ENCODE data around the gene UGT1A4. TPM values are rescaled to one million over a fixed set of nuclear protein-coding genes. Genes with fewer than 3 reads are reported as not detected.
A peak's percentile ranks its signal among the peaks of the same experiment; 100 is the strongest.

UGT1A4 gene
- total and polyA plus RNA-seq, 9 of the 15 experiments (the other 6 are each of a cell fraction or from before 2014, with no cell fraction given): not detected

DNA sequence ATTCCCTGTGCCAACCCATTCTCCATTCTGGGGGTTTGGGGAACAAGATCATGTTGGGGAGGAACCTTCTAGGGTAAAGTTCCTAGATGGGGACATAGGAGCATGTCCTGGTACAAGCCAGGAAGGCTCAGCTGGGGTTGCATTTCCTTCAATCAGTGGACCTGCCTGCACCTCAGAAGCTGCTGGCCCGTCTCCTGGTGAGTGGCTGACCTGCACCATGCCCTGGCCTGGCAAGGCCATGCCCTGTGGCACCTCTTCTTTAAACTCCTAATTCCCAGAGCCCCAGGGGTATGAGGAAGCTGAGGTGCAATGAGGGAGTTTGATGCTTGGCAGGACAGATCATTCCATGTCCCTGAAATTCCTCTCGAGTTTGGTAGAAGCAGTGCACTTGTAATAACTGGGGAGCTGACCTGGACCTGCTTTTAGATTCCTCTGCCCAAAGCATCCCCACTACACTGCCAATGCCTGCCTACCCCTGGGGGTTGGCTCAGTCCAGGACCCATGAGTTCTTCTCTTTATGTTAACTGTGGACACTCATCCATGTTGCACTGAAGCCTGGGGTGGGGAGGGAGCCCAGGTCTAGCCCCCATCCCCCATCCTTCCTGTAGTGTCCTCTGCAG is 84.9 kb downstream of the UGT1A4 start:
- Histone ChIP-seq H4K20me1 (replicated peaks; ENCODE audit: control insufficient read depth, insufficient read depth, low read length) (no peaks in the 10 kb centered on the region), H3K79me2 (ENCODE audit: control insufficient read depth, insufficient read depth, low read length) (no peaks in the 10 kb centered on the region), H3K36me3 (ENCODE audit: control insufficient read depth, insufficient read depth, low read length) (no peaks in the 10 kb centered on the region), H3K9me3 (replicated peaks; ENCODE audit: control insufficient read depth, insufficient read depth, low read depth, low read length) (no peaks in the 10 kb centered on the region), H3K9me1 (ENCODE audit: control insufficient read depth, insufficient read depth, low read length) (no peaks in the 10 kb centered on the region), H3K4me1 (replicated peaks in 1 of 2; ENCODE audit: control insufficient read depth in 2 of 2, insufficient read depth in 2 of 2, low read length in 2 of 2) (no peaks in the 10 kb centered on the region; a peak in 1 of 5 replicates), H3K9ac (ENCODE audit: insufficient read depth in 1 of 2, low read depth in 2 of 2, low read length in 2 of 2) (no peak overlapping the region), H2AFZ (ENCODE audit: low read depth, low read length) (no peak overlapping the region), H3K4me2 (ENCODE audit: insufficient read depth, low read length) (no peak overlapping the region), H3K27ac (ENCODE audit: extremely low read depth, low read depth, low read length) (no peak overlapping the region), H3K27me3 (ENCODE audit: control insufficient read depth in 2 of 2, insufficient read depth in 2 of 2, low read length in 2 of 2) (peaks cover 0 to 18% of the 10 kb centered on the region in 2 experiments; a peak in 2 of 5 replicates), H3K4me3 (no peak overlapping the region)
- in situ Hi-C loops (cut with MboI): no loop called here
- ATAC-seq (no peak), FAIRE-seq (no peak), DNase-seq (ENCODE audit: extremely low read depth in 1 of 4, low spot score in 3 of 4) (no peak)
- CTCF ChIA-PET (ENCODE audit: low intra/inter-chr PET ratio): no interaction called here
- 0% methylated on average over 1 of the region's 2 CpGs for WGBS (ENCODE audit: insufficient coverage, low coverage, missing lambda C conversion rate)
- intact Hi-C loops (cut with micrococcal nuclease): no loop called here
- BruUV-seq (replicated peaks): no TSS peak
- TF ChIP-seq MYNN (IDR thresholded peaks at IDR 0.05) (no peak), MYNN (CRISPR knock-in tag; IDR thresholded peaks at IDR 0.05) (no peak), FOXK1 (CRISPR knock-in tag; IDR thresholded peaks at IDR 0.05; ENCODE audit: borderline replicate concordance) (no peak), C11orf30 (IDR thresholded peaks at IDR 0.05; ENCODE audit: low read depth) (no peak), CREBBP (IDR thresholded peaks at IDR 0.05; ENCODE audit: low read depth, low read length) (no peak), NFYB (IDR thresholded peaks at IDR 0.05; ENCODE audit: extremely low read depth, insufficient read length) (no peak), THRAP3 (IDR thresholded peaks at IDR 0.05; ENCODE audit: borderline replicate concordance) (no peak)
- POLR2A ChIA-PET: no interaction called here

DNA sequence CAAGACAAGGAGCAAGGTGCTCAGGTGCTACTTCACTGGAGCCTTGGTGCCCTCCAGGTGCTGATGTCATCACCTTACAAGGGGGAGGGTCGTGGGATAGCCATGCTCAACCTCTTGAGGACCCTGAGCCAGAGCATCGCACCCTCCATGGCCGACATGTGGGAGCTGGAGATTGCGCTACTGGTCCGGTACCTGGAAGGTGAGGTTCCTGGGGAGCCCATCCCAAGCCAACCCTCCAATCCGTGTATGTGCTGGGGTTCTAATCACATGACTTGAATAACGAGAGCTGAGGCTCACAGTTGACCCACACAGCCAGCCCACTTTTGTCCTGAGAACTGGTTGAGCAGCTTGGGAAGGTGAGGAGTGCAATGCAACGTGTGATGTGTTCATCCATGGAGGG is 85.5 kb downstream of the UGT1A4 start:
- Histone ChIP-seq H3K4me1 (replicated peaks in 1 of 2; ENCODE audit: control insufficient read depth in 2 of 2, insufficient read depth in 2 of 2, low read length in 2 of 2) (no peaks in the 10 kb centered on the region; a peak in 1 of 5 replicates), H4K20me1 (replicated peaks; ENCODE audit: control insufficient read depth, insufficient read depth, low read length) (no peaks in the 10 kb centered on the region), H3K36me3 (ENCODE audit: control insufficient read depth, insufficient read depth, low read length) (no peaks in the 10 kb centered on the region), H3K4me2 (ENCODE audit: insufficient read depth, low read length) (no peak overlapping the region), H3K4me3 (no peak overlapping the region), H3K27ac (ENCODE audit: extremely low read depth, low read depth, low read length) (no peak overlapping the region), H3K9ac (ENCODE audit: insufficient read depth in 1 of 2, low read depth in 2 of 2, low read length in 2 of 2) (no peak overlapping the region), H3K9me1 (ENCODE audit: control insufficient read depth, insufficient read depth, low read length) (no peaks in the 10 kb centered on the region), H3K79me2 (ENCODE audit: control insufficient read depth, insufficient read depth, low read length) (no peaks in the 10 kb centered on the region), H2AFZ (ENCODE audit: low read depth, low read length) (no peak overlapping the region), H3K9me3 (replicated peaks; ENCODE audit: control insufficient read depth, insufficient read depth, low read depth, low read length) (no peaks in the 10 kb centered on the region), H3K27me3 (ENCODE audit: control insufficient read depth in 2 of 2, insufficient read depth in 2 of 2, low read length in 2 of 2) (peaks cover 0 to 24% of the 10 kb centered on the region in 2 experiments; a peak in 2 of 5 replicates)
- 0% methylated on average over 8 of the region's 8 CpGs for WGBS (ENCODE audit: insufficient coverage, low coverage, missing lambda C conversion rate)
- ChIA-PET POLR2A (no interaction called here), CTCF (ENCODE audit: low intra/inter-chr PET ratio) (no interaction called here)
- FAIRE-seq (no peak), DNase-seq (ENCODE audit: extremely low read depth in 1 of 4, low spot score in 3 of 4) (no peak), ATAC-seq (no peak)
- TF ChIP-seq, protein P1, sequence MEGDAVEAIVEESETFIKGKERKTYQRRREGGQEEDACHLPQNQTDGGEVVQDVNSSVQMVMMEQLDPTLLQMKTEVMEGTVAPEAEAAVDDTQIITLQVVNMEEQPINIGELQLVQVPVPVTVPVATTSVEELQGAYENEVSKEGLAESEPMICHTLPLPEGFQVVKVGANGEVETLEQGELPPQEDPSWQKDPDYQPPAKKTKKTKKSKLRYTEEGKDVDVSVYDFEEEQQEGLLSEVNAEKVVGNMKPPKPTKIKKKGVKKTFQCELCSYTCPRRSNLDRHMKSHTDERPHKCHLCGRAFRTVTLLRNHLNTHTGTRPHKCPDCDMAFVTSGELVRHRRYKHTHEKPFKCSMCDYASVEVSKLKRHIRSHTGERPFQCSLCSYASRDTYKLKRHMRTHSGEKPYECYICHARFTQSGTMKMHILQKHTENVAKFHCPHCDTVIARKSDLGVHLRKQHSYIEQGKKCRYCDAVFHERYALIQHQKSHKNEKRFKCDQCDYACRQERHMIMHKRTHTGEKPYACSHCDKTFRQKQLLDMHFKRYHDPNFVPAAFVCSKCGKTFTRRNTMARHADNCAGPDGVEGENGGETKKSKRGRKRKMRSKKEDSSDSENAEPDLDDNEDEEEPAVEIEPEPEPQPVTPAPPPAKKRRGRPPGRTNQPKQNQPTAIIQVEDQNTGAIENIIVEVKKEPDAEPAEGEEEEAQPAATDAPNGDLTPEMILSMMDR (IDR thresholded peaks at IDR 0.05 in 2 of 3, conservative IDR thresholded peaks at IDR 0.05 in 1 of 3; ENCODE audit: insufficient read depth in 2 of 3, low read depth in 1 of 3, low read length in 3 of 3): no peak
- TF ChIP-seq MBD2 (IDR thresholded peaks at IDR 0.05; ENCODE audit: borderline replicate concordance, low read depth): no peak
- TF ChIP-seq, protein P2, sequence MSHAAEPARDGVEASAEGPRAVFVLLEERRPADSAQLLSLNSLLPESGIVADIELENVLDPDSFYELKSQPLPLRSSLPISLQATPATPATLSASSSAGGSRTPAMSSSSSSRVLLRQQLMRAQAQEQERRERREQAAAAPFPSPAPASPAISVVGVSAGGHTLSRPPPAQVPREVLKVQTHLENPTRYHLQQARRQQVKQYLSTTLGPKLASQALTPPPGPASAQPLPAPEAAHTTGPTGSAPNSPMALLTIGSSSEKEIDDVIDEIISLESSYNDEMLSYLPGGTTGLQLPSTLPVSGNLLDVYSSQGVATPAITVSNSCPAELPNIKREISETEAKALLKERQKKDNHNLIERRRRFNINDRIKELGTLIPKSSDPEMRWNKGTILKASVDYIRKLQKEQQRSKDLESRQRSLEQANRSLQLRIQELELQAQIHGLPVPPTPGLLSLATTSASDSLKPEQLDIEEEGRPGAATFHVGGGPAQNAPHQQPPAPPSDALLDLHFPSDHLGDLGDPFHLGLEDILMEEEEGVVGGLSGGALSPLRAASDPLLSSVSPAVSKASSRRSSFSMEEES (CRISPR knock-in tag; IDR thresholded peaks at IDR 0.05): 0 out of 2 replicates have a peak, but pooled peaks have one; percentile 7
- BruUV-seq (replicated peaks): no TSS peak
- in situ Hi-C loops (cut with MboI) (no loop called here), intact Hi-C loops (cut with micrococcal nuclease) (no loop called here)

All from K562 (cell line).